ENCODE data around the gene JAGN1. TPM values are rescaled to one million over a fixed set of nuclear protein-coding genes. Genes with fewer than 3 reads are reported as not detected.

Gene JAGN1
- polyA plus RNA-seq, 2 donors, result 20.6 to 25.8 TPM

- Histone ChIP-seq H3K27ac (ENCODE audit: low read depth in 2 of 2, low read length in 1 of 2) (no peak within 1 kb of the TSS), H3K9me3 (ENCODE audit: control insufficient read depth in 2 of 2, insufficient read depth in 1 of 2, low read depth in 1 of 2, low read length in 1 of 2) (no peaks in the 10 kb centered on the region), H3K36me3 (ENCODE audit: control insufficient read depth in 2 of 2, insufficient read depth in 2 of 2, low read length in 1 of 2) (no peaks in the 10 kb centered on the region), H3K4me1 (ENCODE audit: control insufficient read depth in 2 of 2, insufficient read depth in 2 of 2, low read length in 1 of 2) (no peaks in the 10 kb centered on the region), H3K27me3 (ENCODE audit: control insufficient read depth in 1 of 2, insufficient read depth in 2 of 2, low read length in 2 of 2) (no peaks in the 10 kb centered on the region), H3K4me3 (ENCODE audit: low read depth in 1 of 2, low read length in 2 of 2) (no peak within 1 kb of the TSS)
- 85 to 86% methylated on average over 7 of the region's 7 CpGs for WGBS, 2 donors
Observed at GRCh38 chr3:9879830-9880549, 10.4 kb upstream of the JAGN1 start, which contains the start of gene CIDEC. Gene CIDEC, minus strand, starts transcription at chr3:9880253. Its CDS starts 1,767 bp downstream, at chr3:9878486.

DNA sequence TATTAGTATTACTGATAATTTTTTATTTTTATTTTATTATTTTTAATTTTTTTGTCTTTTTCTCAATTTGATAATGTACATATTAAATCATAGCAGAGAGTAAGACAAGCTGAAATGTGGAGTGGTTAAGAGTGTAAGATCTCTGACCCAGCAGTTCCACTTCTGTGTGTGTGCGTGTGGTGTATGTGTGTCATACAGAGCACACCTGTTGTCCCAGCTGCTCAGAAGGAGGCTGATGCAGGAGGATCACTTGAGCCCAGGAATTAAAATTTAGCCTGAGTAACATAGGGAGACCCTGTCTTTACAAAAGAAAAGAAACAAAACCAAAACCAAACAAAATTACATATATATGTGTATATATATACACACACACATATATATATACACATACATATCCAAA lies 9.0 kb upstream of the JAGN1 start:
- WGBS, 2 donors, result 91 to 97% methylated on average over 1 of the region's 1 CpG
- H3K27ac ChIP-seq (ENCODE audit: low read depth in 2 of 2, low read length in 1 of 2), result no peak overlapping the region

GRCh38 chr3:9883706-9884554 lies 6.5 kb upstream of the JAGN1 start:
- H3K36me3 ChIP-seq (ENCODE audit: control insufficient read depth in 2 of 2, insufficient read depth in 2 of 2, low read length in 1 of 2), result no peaks in the 10 kb centered on the region
- no peak overlapping the region for H3K27ac ChIP-seq (ENCODE audit: low read depth in 2 of 2, low read length in 1 of 2)
- H3K4me1 ChIP-seq (ENCODE audit: control insufficient read depth in 2 of 2, insufficient read depth in 2 of 2, low read length in 1 of 2), result no peaks in the 10 kb centered on the region
- no peaks in the 10 kb centered on the region for H3K27me3 ChIP-seq (ENCODE audit: control insufficient read depth in 1 of 2, insufficient read depth in 2 of 2, low read length in 2 of 2)
- H3K9me3 ChIP-seq (ENCODE audit: control insufficient read depth in 2 of 2, insufficient read depth in 1 of 2, low read depth in 1 of 2, low read length in 1 of 2), result no peaks in the 10 kb centered on the region
- WGBS, 2 donors, result 66 to 73% methylated on average over 7 of the region's 7 CpGs
- H3K4me3 ChIP-seq (ENCODE audit: low read depth in 1 of 2, low read length in 2 of 2), result no peak overlapping the region

More for the DNA sequence above, 9.0 kb upstream of the JAGN1 start:
- H3K4me1 ChIP-seq (ENCODE audit: control insufficient read depth in 2 of 2, insufficient read depth in 2 of 2, low read length in 1 of 2), result no peaks in the 10 kb centered on the region
- no peak overlapping the region for H3K4me3 ChIP-seq (ENCODE audit: low read depth in 1 of 2, low read length in 2 of 2)
- H3K36me3 ChIP-seq (ENCODE audit: control insufficient read depth in 2 of 2, insufficient read depth in 2 of 2, low read length in 1 of 2), result no peaks in the 10 kb centered on the region
- no peaks in the 10 kb centered on the region for H3K9me3 ChIP-seq (ENCODE audit: control insufficient read depth in 2 of 2, insufficient read depth in 1 of 2, low read depth in 1 of 2, low read length in 1 of 2)
- H3K27me3 ChIP-seq (ENCODE audit: control insufficient read depth in 1 of 2, insufficient read depth in 2 of 2, low read length in 2 of 2), result no peaks in the 10 kb centered on the region

DNA sequence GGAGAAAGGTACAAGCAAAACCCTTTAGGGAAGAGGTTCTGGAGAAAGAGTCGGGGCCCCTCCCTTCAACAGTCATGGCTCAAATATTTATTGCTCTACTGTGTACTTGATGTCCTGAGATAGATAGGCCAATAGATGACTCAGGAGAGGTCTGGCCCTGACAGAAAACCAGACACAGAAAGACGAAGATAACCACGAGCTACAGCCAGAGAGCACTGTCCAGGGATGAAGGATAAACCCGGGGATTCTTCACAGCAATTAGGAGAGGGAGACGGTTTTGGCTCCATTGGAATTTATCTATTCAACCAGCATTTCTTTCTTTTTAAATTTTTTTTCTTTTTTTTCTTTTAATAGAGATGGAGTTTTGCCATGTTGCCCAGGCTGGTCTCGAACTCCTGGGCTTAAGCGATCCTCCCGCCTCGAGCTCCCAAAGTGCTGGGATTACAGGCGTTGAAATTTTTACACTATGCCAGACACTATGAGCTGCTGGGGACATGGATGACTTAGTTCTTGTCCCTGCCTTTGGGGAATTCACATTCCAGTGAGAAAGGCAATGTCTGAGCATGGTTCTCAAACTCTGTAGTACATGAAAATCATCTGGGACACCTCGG lies 5.8 kb upstream of the JAGN1 start:
- Histone ChIP-seq H3K4me1 (ENCODE audit: control insufficient read depth in 2 of 2, insufficient read depth in 2 of 2, low read length in 1 of 2) (no peaks in the 10 kb centered on the region), H3K27ac (ENCODE audit: low read depth in 2 of 2, low read length in 1 of 2) (no peak overlapping the region), H3K36me3 (ENCODE audit: control insufficient read depth in 2 of 2, insufficient read depth in 2 of 2, low read length in 1 of 2) (no peaks in the 10 kb centered on the region), H3K27me3 (ENCODE audit: control insufficient read depth in 1 of 2, insufficient read depth in 2 of 2, low read length in 2 of 2) (no peaks in the 10 kb centered on the region), H3K9me3 (ENCODE audit: control insufficient read depth in 2 of 2, insufficient read depth in 1 of 2, low read depth in 1 of 2, low read length in 1 of 2) (no peaks in the 10 kb centered on the region), H3K4me3 (ENCODE audit: low read depth in 1 of 2, low read length in 2 of 2) (no peak overlapping the region)
- 59 to 65% methylated on average over 11 of the region's 11 CpGs for WGBS, 2 donors

DNA sequence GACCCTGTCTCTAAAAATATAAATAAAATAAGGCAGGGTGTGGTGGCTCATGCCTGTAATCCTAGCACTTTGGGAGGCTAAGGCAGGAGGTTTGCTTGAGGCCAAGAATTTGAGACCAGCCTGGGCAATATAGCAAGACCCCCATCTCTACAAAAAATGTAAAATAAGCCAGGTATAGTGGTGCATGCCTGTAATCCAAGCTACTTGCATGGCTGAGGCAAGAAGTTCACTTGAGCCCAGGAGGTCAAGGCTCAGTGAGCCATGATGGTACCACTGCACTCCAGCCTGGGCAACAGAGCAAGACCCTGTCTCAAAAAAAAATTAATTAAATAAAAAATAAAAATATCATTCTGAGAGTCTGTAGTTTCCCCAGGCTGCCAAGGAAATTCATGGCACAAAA lies 4.1 kb upstream of the JAGN1 start:
- Histone ChIP-seq H3K27ac (ENCODE audit: low read depth in 2 of 2, low read length in 1 of 2) (no peak overlapping the region), H3K27me3 (ENCODE audit: control insufficient read depth in 1 of 2, insufficient read depth in 2 of 2, low read length in 2 of 2) (no peaks in the 10 kb centered on the region), H3K9me3 (ENCODE audit: control insufficient read depth in 2 of 2, insufficient read depth in 1 of 2, low read depth in 1 of 2, low read length in 1 of 2) (no peaks in the 10 kb centered on the region), H3K4me1 (ENCODE audit: control insufficient read depth in 2 of 2, insufficient read depth in 2 of 2, low read length in 1 of 2) (no peaks in the 10 kb centered on the region), H3K4me3 (ENCODE audit: low read depth in 1 of 2, low read length in 2 of 2) (no peak overlapping the region), H3K36me3 (ENCODE audit: control insufficient read depth in 2 of 2, insufficient read depth in 2 of 2, low read length in 1 of 2) (no peaks in the 10 kb centered on the region)

- 89 to 90% methylated on average over 5 of the region's 5 CpGs for WGBS, 2 donors
- H3K27me3 ChIP-seq (ENCODE audit: control insufficient read depth in 1 of 2, insufficient read depth in 2 of 2, low read length in 2 of 2), result no peaks in the 10 kb centered on the region
- no peaks in the 10 kb centered on the region for H3K36me3 ChIP-seq (ENCODE audit: control insufficient read depth in 2 of 2, insufficient read depth in 2 of 2, low read length in 1 of 2)
- H3K27ac ChIP-seq (ENCODE audit: low read depth in 2 of 2, low read length in 1 of 2), result no peak overlapping the region
- no peaks in the 10 kb centered on the region for H3K4me1 ChIP-seq (ENCODE audit: control insufficient read depth in 2 of 2, insufficient read depth in 2 of 2, low read length in 1 of 2)
- H3K4me3 ChIP-seq (ENCODE audit: low read depth in 1 of 2, low read length in 2 of 2), result no peak overlapping the region
- H3K9me3 ChIP-seq (ENCODE audit: control insufficient read depth in 2 of 2, insufficient read depth in 1 of 2, low read depth in 1 of 2, low read length in 1 of 2), result no peaks in the 10 kb centered on the region
Observed at GRCh38 chr3:9887480-9887879, 2.9 kb upstream of the JAGN1 start.

- Histone ChIP-seq H3K4me3 (ENCODE audit: low read depth in 1 of 2, low read length in 2 of 2) (no peak overlapping the region), H3K27me3 (ENCODE audit: control insufficient read depth in 1 of 2, insufficient read depth in 2 of 2, low read length in 2 of 2) (no peaks in the 10 kb centered on the region), H3K36me3 (ENCODE audit: control insufficient read depth in 2 of 2, insufficient read depth in 2 of 2, low read length in 1 of 2) (peaks cover 5 to 6% of the 10 kb centered on the region in 2 donors), H3K9me3 (ENCODE audit: control insufficient read depth in 2 of 2, insufficient read depth in 1 of 2, low read depth in 1 of 2, low read length in 1 of 2) (no peaks in the 10 kb centered on the region), H3K27ac (ENCODE audit: low read depth in 2 of 2, low read length in 1 of 2) (no peak overlapping the region), H3K4me1 (ENCODE audit: control insufficient read depth in 2 of 2, insufficient read depth in 2 of 2, low read length in 1 of 2) (peaks cover 3 to 5% of the 10 kb centered on the region in 2 donors)
- WGBS, 2 donors, result 88 to 89% methylated on average over 3 of the region's 3 CpGs
Observed at GRCh38 chr3:9888540-9888939, 1.9 kb upstream of the JAGN1 start.

- peaks cover 3 to 5% of the 10 kb centered on the region in 2 donors for H3K4me1 ChIP-seq (ENCODE audit: control insufficient read depth in 2 of 2, insufficient read depth in 2 of 2, low read length in 1 of 2)
- no peaks in the 10 kb centered on the region for H3K27me3 ChIP-seq (ENCODE audit: control insufficient read depth in 1 of 2, insufficient read depth in 2 of 2, low read length in 2 of 2)
- 78 to 81% methylated on average over 5 of the region's 5 CpGs for WGBS, 2 donors
- peaks cover 5 to 7% of the 10 kb centered on the region in 2 donors for H3K36me3 ChIP-seq (ENCODE audit: control insufficient read depth in 2 of 2, insufficient read depth in 2 of 2, low read length in 1 of 2)
- no peak overlapping the region for H3K4me3 ChIP-seq (ENCODE audit: low read depth in 1 of 2, low read length in 2 of 2)
- H3K27ac ChIP-seq (ENCODE audit: low read depth in 2 of 2, low read length in 1 of 2), result no peak overlapping the region
- H3K9me3 ChIP-seq (ENCODE audit: control insufficient read depth in 2 of 2, insufficient read depth in 1 of 2, low read depth in 1 of 2, low read length in 1 of 2), result no peaks in the 10 kb centered on the region
Observed at GRCh38 chr3:9889405-9889804, 1.0 kb upstream of the JAGN1 start.

- no peaks in the 10 kb centered on the region for H3K9me3 ChIP-seq (ENCODE audit: control insufficient read depth in 2 of 2, insufficient read depth in 1 of 2, low read depth in 1 of 2, low read length in 1 of 2)
- peaks cover 5 to 7% of the 10 kb centered on the region in 2 donors for H3K36me3 ChIP-seq (ENCODE audit: control insufficient read depth in 2 of 2, insufficient read depth in 2 of 2, low read length in 1 of 2)
- peak overlapping the region; percentile 90 to 94 for H3K27ac ChIP-seq (ENCODE audit: low read depth in 2 of 2, low read length in 1 of 2)
- H3K27me3 ChIP-seq (ENCODE audit: control insufficient read depth in 1 of 2, insufficient read depth in 2 of 2, low read length in 2 of 2), result no peaks in the 10 kb centered on the region
- 7 to 8% methylated on average over 12 of the region's 12 CpGs for WGBS, 2 donors
- peak overlapping the region; percentile 75 to 90 for H3K4me3 ChIP-seq (ENCODE audit: low read depth in 1 of 2, low read length in 2 of 2)
- peaks cover 3 to 5% of the 10 kb centered on the region in 2 donors for H3K4me1 ChIP-seq (ENCODE audit: control insufficient read depth in 2 of 2, insufficient read depth in 2 of 2, low read length in 1 of 2)
Observed at GRCh38 chr3:9891072-9891622, 737 bp downstream of the JAGN1 start.
